Smooth muscle cell (in vitro differentiated cells): ENCODE measurements around the gene CLPSL1. TPM values are rescaled to one million over a fixed set of nuclear protein-coding genes. Genes with fewer than 3 reads are reported as not detected.

Source experiments
- DNase-seq: peaks from one replicate; lab custom pipeline; 2025; ENCODE audit not compliant: unreplicated experiment; lab: John Stamatoyannopoulos, UW
- H2AFZ ChIP-seq: fragments of 200-600 bp; sonication (generic); 2 replicates; pipeline ENCODE4 v1.6.0; 2016; ENCODE audit warnings: antibody characterized with exemption, low read depth, mild to moderate bottlenecking
- H3F3A ChIP-seq: fragments of 200-600 bp; sonication (generic); 2 replicates; pipeline ENCODE4 v1.6.0; 2017; ENCODE audit warnings: antibody characterized with exemption, low read depth
- H3K27ac ChIP-seq: fragments of 200-600 bp; sonication (generic); 2 replicates; pipeline ENCODE4 v1.5.1; 2016; ENCODE audit warnings: low read depth, mild to moderate bottlenecking
- H3K27me3 ChIP-seq: fragments of 200-600 bp; sonication (generic); 2 replicates; pipeline ENCODE4 v1.6.1; 2016; ENCODE audit warnings: low read depth, mild to moderate bottlenecking
- H3K36me3 ChIP-seq: fragments of 200-600 bp; sonication (generic); 2 replicates; pipeline ENCODE4 v1.5.1; 2016; ENCODE audit warnings: low read depth
- H3K4me1 ChIP-seq: fragments of 200-600 bp; sonication (generic); 2 replicates; pipeline ENCODE4 v1.5.1; 2016; ENCODE audit warnings: low read depth
- H3K4me2 ChIP-seq: fragments of 200-600 bp; sonication (generic); 2 replicates; pipeline ENCODE4 v1.6.0; 2016; ENCODE audit warnings: mild to moderate bottlenecking
- H3K4me3 ChIP-seq: fragments of 200-600 bp; sonication (generic); 2 replicates; pipeline ENCODE4 v1.5.1; 2016; ENCODE audit warnings: mild to moderate bottlenecking
- H3K79me2 ChIP-seq: fragments of 200-600 bp; sonication (generic); 2 replicates; pipeline ENCODE4 v1.6.0; 2016; ENCODE audit warnings: low read depth, mild to moderate bottlenecking
- H3K9ac ChIP-seq: fragments of 200-600 bp; sonication (generic); 2 replicates; pipeline ENCODE4 v1.6.0; 2016; ENCODE audit warnings: low read depth
- H3K9me3 ChIP-seq: fragments of 200-600 bp; sonication (generic); replicated peaks from 2 replicates; pipeline ENCODE4 v1.5.1; 2016; ENCODE audit warnings: low read depth
- H4K20me1 ChIP-seq: fragments of 200-600 bp; sonication (generic); 2 replicates; pipeline ENCODE4 v1.6.0; 2016; ENCODE audit warnings: low read depth
- WGBS: methylation state at CpG from one replicate; pipeline ENCODE4 v1.1.7; 2016; ENCODE audit warnings: low lambda C conversion rate; 5-methylcytosine and 5-hydroxymethylcytosine counted together
- polyA plus RNA-seq: library from polyadenylated mRNA; unstranded; fragments of >200 nt; fragmentation: Nextera tagmentation; extraction: Ambion mirVana; gene quantifications from 2 replicates; pipeline ENCODE4 v1.2.1, GENCODE V29; 2016
- total RNA-seq: library from RNA; depleted of rRNA; stranded (reverse); fragments of >200 nt; gene quantifications from 2 replicates; pipeline ENCODE4 v1.2.3, GENCODE V29; 2014
- TF ChIP-seq, protein P1 (sequence below): fragments of 200-600 bp; sonication (generic); IDR thresholded peaks from 2 replicates; pipeline ENCODE4 v1.5.1; 2017; ENCODE audit warnings: borderline replicate concordance, mild to moderate bottlenecking, antibody characterized with exemption; ENCODE audit not compliant: insufficient read depth, poor library complexity, severe bottlenecking

CLPSL1 gene
- total and polyA plus RNA-seq, 2 experiments from 2014 or later = not detected

DNA sequence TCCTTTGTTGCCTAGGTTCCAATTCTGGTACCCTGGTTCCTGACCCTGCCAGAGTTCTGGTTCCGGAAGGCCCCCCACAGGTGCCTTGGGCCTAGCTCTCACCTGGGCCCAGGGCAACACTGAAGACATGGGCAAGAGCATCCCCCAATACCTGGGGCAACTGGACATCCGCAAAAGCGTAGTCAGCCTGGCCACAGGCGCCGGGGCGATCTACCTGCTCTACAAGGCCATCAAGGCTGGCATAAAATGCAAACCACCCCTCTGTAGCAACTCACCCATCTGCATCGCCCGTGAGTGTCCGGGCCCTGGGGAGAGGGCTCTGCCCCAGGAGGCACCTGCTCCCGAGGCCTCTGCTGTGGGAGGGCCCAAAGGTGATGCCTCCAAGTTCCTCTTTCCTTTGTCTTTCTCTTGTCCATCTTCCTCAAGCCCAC, 43.8 kb upstream of the CLPSL1 start, which contains the start of gene ARMC12:
Gene ARMC12 (plus strand): TSS at position 51 of the 431 bp plus-strand sequence. CDS start 77 bp downstream, at position 128.
- Histone ChIP-seq H3K79me2 (no peaks in the 10 kb centered on the region), H3K9me3 (no peaks in the 10 kb centered on the region), H3K27me3 (no peaks in the 10 kb centered on the region), H3F3A (no peaks in the 10 kb centered on the region), H3K9ac (no peak within 1 kb of the TSS), H3K27ac (no peak within 1 kb of the TSS), H2AFZ (no peak within 1 kb of the TSS), H4K20me1 (no peaks in the 10 kb centered on the region), H3K4me2 (no peak within 1 kb of the TSS), H3K4me1 (peaks cover 38% of the 10 kb centered on the region), H3K4me3 (no peak within 1 kb of the TSS), H3K36me3 (no peaks in the 10 kb centered on the region)
- TF ChIP-seq, protein P1, sequence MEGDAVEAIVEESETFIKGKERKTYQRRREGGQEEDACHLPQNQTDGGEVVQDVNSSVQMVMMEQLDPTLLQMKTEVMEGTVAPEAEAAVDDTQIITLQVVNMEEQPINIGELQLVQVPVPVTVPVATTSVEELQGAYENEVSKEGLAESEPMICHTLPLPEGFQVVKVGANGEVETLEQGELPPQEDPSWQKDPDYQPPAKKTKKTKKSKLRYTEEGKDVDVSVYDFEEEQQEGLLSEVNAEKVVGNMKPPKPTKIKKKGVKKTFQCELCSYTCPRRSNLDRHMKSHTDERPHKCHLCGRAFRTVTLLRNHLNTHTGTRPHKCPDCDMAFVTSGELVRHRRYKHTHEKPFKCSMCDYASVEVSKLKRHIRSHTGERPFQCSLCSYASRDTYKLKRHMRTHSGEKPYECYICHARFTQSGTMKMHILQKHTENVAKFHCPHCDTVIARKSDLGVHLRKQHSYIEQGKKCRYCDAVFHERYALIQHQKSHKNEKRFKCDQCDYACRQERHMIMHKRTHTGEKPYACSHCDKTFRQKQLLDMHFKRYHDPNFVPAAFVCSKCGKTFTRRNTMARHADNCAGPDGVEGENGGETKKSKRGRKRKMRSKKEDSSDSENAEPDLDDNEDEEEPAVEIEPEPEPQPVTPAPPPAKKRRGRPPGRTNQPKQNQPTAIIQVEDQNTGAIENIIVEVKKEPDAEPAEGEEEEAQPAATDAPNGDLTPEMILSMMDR = no peak
- no peak for DNase-seq
- WGBS = 97% methylated on average over 10 of the region's 10 CpGs

DNA sequence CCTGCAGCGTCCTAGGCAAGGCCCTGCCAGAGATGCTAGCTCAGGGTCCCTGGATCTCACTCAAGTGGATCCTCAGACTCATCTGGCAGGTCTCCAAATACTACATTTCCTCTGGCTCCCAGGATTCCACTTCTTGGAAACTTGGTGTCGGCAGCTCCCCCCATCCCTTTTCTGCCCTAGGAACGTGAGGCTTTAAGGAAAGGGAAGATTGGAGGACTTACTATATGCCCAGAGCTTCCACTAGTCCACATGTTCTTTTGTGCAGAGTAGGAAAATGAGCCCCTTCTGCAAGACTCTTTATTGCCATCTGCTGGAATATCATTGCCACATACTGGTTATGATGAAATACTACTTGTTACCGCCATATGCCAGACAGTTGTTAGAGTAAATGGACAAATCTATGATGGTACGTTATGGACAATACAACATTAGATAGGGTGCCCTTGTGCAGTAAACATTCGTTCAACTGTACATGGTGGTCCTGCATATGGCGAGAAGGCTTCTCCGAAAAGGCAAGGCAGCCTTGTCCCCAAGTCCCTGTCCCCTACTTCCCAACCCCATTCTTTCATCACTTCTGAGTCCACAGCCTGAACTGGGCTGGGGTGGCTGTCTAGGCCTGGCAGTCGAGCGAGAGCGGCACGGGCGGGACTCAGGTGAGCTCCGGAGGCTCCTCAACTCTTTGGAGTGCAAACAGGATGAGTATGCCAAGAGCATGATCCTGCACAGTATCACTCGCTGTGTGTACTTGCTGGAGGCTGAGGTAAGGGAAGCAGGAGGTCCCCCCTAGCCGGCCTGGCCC, 43.2 kb upstream of the CLPSL1 start:
- no peak for DNase-seq
- Histone ChIP-seq H3K4me2 (no peak overlapping the region), H3K9ac (no peak overlapping the region), H3K27ac (no peak overlapping the region), H3K4me3 (no peak overlapping the region), H3K79me2 (no peaks in the 10 kb centered on the region), H3F3A (no peaks in the 10 kb centered on the region), H3K36me3 (no peaks in the 10 kb centered on the region), H2AFZ (no peak overlapping the region), H3K9me3 (no peaks in the 10 kb centered on the region), H3K4me1 (peaks cover 33% of the 10 kb centered on the region), H4K20me1 (no peaks in the 10 kb centered on the region), H3K27me3 (no peaks in the 10 kb centered on the region)
- 87% methylated on average over 16 of the region's 16 CpGs for WGBS
- TF ChIP-seq, protein P1 = peak; percentile 72

DNA sequence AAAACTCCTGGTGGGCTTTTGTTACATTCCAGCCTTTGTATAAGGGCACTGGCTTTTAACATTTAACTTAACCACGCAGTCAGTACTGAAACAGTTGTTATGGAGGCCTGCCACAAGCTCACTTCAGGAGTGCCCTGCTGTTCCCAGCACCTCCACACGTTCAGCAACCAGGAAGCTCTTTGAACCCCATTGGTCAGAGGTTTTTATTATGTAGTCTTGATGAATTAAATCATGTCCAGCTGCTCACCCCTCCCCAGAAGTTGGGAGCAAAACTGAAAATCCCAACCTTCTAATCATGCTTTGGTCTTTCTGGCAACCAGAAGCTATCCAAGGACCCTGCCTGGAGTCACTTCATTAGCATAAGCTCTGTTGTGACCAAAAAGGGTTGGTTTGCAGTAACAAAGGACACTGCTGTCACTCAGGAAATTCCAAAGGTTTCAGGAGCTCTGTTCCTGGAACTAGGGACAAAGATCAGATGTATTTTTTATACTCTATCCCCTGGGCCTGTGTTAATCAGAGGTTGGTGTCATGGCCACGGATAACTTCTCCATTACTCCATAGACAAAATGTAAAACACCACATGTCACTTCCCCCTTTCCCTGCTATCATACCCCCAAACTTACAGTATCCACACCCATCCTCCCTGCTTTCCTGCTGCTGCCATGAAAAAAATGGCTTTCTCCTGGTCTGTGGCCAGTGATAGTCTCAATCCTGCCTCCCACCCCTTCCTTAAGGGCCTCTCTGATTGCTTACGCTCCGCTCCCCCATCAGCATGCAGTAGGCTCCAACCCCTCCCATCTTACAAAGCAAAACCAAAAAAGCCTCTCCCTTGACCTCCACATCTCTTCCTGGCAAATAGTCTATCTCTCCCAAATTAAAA, 40.9 kb upstream of the CLPSL1 start:
- H3K4me2 ChIP-seq = peak overlapping the region; percentile 16
- TF ChIP-seq, protein P1 = no peak
- H3K9me3 ChIP-seq = no peaks in the 10 kb centered on the region
- peak overlapping the region; percentile 46 for H2AFZ ChIP-seq
- no peaks in the 10 kb centered on the region for H4K20me1 ChIP-seq
- H3K4me3 ChIP-seq = no peak overlapping the region
- no peak overlapping the region for H3K27ac ChIP-seq
- WGBS = 45% methylated on average over 5 of the region's 5 CpGs
- H3K27me3 ChIP-seq = no peaks in the 10 kb centered on the region
- no peaks in the 10 kb centered on the region for H3K36me3 ChIP-seq
- no peak overlapping the region for H3K9ac ChIP-seq
- no peak for DNase-seq
- no peaks in the 10 kb centered on the region for H3F3A ChIP-seq
- peaks cover 27% of the 10 kb centered on the region for H3K4me1 ChIP-seq
- no peaks in the 10 kb centered on the region for H3K79me2 ChIP-seq
